ENCODE measurements around the gene MRPS17. TPM values are rescaled to one million over a fixed set of nuclear protein-coding genes. Genes with fewer than 3 reads are reported as not detected.
"Not testable (repeated sequence)": the region's sequence is repeated elsewhere in the genome, so short reads cannot be mapped to it uniquely, and the experiment has no call there.

Gene MRPS17
- total RNA-seq, 1 experiment from 2014 or later: 14.1 TPM

- Histone ChIP-seq H3K4me1 (ENCODE audit: low read length) (no peaks in the 10 kb centered on the region), H3K9me2 (replicated peaks; ENCODE audit: insufficient read depth, low read length) (no peaks in the 10 kb centered on the region), H3K27ac (ENCODE audit: low read length) (no peak overlapping the region), H2AFZ (ENCODE audit: low read length) (no peak overlapping the region), H3K9me3 (ENCODE audit: low read length) (no peaks in the 10 kb centered on the region), H3K9ac (ENCODE audit: low read length) (no peak overlapping the region), H4K20me1 (ENCODE audit: insufficient read depth, low read depth, low read length) (no peaks in the 10 kb centered on the region), H3K79me2 (ENCODE audit: low read length) (no peaks in the 10 kb centered on the region), H3K4me2 (ENCODE audit: low read depth, low read length, poor library complexity, severe bottlenecking) (no peak overlapping the region), H3K36me3 (ENCODE audit: insufficient read depth, low read length) (no peaks in the 10 kb centered on the region), H3K27me3 (ENCODE audit: low read length) (no peaks in the 10 kb centered on the region), H3K4me3 (ENCODE audit: low read length) (no peak overlapping the region)
- no peak for DNase-seq
Measured at GRCh38 chr7:55946545-55946944, 5.1 kb upstream of the MRPS17 start.

DNA sequence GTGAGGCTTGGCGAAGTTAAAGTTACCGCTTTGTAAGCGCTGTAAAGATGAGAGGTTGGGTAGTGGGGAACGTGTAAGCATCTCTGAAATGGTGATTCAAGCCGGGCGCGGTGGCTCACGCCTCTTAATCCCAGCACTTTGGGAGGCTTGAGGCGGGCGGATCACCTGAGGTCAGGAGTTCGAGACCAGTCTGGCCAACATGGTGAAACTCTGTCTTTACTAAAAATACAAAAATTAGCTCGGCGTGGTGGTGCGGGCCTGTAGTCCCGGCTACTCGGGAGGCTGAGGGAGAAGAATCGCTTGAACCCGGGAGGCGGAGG is 635 bp downstream of the MRPS17 start:
- H3K9me3 ChIP-seq (ENCODE audit: low read length); DNase-seq; H4K20me1 ChIP-seq (ENCODE audit: insufficient read depth, low read depth, low read length); H3K27ac ChIP-seq (ENCODE audit: low read length); H3K36me3 ChIP-seq (ENCODE audit: insufficient read depth, low read length); H3K4me1 ChIP-seq (ENCODE audit: low read length); H3K27me3 ChIP-seq (ENCODE audit: low read length); H3K9me2 ChIP-seq (replicated peaks; ENCODE audit: insufficient read depth, low read length): not testable (repeated sequence)
- peak overlapping the region; percentile 77; the same call in 1 of the 2 replicates for H2AFZ ChIP-seq (ENCODE audit: low read length)
- H3K4me3 ChIP-seq (ENCODE audit: low read length): peak overlapping the region; percentile 100
- peak overlapping the region; percentile 99 for H3K9ac ChIP-seq (ENCODE audit: low read length)
- peak overlapping the region; percentile 98 for H3K4me2 ChIP-seq (ENCODE audit: low read depth, low read length, poor library complexity, severe bottlenecking)
- peaks cover 23% of the 10 kb centered on the region for H3K79me2 ChIP-seq (ENCODE audit: low read length)

DNA sequence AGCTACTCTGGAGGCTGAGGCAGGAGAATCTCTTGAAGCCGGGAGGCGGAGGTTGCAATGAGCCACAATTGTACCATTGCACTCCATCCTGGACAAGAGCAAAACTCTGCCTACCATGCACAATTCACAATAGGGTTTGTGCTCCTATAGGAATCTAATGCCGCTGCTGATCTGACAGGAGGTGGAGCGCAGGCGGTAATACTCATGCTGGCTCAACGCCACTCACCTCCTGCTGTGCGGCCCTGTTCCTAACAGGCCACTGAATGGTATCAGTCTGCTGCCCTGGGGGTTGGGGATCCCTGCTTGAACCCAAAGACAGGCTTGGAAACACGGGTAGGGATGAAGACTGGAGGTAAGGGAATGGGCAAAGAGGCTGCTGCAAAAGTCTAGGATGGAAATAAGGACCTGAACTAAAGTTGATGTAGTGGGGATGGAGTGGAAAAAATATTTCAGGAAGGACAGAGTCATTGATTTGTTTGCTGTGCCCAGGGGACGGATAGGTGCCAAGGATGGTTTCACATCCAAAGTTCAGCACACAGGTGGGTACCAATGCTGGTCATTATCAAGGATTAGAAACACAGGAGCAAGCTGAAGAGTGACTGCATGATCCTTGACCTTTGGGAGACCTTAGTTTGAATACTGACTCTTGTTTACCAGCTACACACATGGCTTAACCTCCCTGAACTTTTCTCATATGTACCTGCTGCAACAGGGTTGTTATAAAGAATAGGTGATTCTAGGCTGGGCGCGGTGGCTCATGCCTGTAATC is 2.2 kb downstream of the MRPS17 start:
- Histone ChIP-seq H3K27me3 (ENCODE audit: low read length) (no peaks in the 10 kb centered on the region), H3K9me2 (replicated peaks; ENCODE audit: insufficient read depth, low read length) (no peaks in the 10 kb centered on the region), H3K4me1 (ENCODE audit: low read length) (peaks cover 9% of the 10 kb centered on the region), H3K4me3 (ENCODE audit: low read length) (no peak overlapping the region), H3K79me2 (ENCODE audit: low read length) (peaks cover 23% of the 10 kb centered on the region), H3K9ac (ENCODE audit: low read length) (no peak overlapping the region), H2AFZ (ENCODE audit: low read length) (no peak overlapping the region), H4K20me1 (ENCODE audit: insufficient read depth, low read depth, low read length) (no peaks in the 10 kb centered on the region), H3K27ac (ENCODE audit: low read length) (no peak overlapping the region), H3K9me3 (ENCODE audit: low read length) (no peaks in the 10 kb centered on the region), H3K36me3 (ENCODE audit: insufficient read depth, low read length) (peaks cover 7% of the 10 kb centered on the region; the same call in 1 of the 2 replicates), H3K4me2 (ENCODE audit: low read depth, low read length, poor library complexity, severe bottlenecking) (no peak overlapping the region)
- DNase-seq: no peak

GRCh38 chr7:55957190-55957589 is 5.5 kb downstream of the MRPS17 start:
- Histone ChIP-seq H3K79me2 (ENCODE audit: low read length) (peaks cover 18% of the 10 kb centered on the region), H4K20me1 (ENCODE audit: insufficient read depth, low read depth, low read length) (no peaks in the 10 kb centered on the region), H3K9me3 (ENCODE audit: low read length) (no peaks in the 10 kb centered on the region), H3K9me2 (replicated peaks; ENCODE audit: insufficient read depth, low read length) (no peaks in the 10 kb centered on the region), H3K27me3 (ENCODE audit: low read length) (no peaks in the 10 kb centered on the region), H3K27ac (ENCODE audit: low read length) (no peak overlapping the region), H3K4me1 (ENCODE audit: low read length) (peaks cover 9% of the 10 kb centered on the region), H2AFZ (ENCODE audit: low read length) (no peak overlapping the region), H3K4me3 (ENCODE audit: low read length) (no peak overlapping the region), H3K9ac (ENCODE audit: low read length) (no peak overlapping the region), H3K4me2 (ENCODE audit: low read depth, low read length, poor library complexity, severe bottlenecking) (no peak overlapping the region), H3K36me3 (ENCODE audit: insufficient read depth, low read length) (peaks cover 7% of the 10 kb centered on the region; the same call in 1 of the 2 replicates)
- no peak for DNase-seq

DNA sequence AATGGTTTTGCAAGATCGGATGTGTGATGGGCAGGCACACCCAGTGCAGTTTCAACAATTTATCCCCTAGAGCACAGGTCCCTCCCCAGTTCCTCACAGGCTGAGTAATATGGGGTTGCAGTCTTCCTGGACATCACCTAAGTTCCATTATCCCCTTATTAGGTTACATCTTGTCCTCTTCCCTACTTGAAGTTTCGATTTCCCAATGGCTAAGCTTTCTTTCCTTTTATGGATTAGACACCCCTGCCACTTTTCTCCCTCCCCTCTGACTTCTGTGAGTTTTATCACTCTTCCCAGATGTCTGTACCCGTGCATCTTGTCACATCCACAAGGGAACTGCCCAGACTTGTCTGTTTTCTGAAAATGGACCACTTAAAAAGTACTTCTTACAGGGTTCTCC is 10.3 kb downstream of the MRPS17 start:
- Histone ChIP-seq H3K4me2 (ENCODE audit: low read depth, low read length, poor library complexity, severe bottlenecking) (no peak overlapping the region), H3K27ac (ENCODE audit: low read length) (no peak overlapping the region), H2AFZ (ENCODE audit: low read length) (no peak overlapping the region), H3K4me3 (ENCODE audit: low read length) (no peak overlapping the region), H4K20me1 (ENCODE audit: insufficient read depth, low read depth, low read length) (no peaks in the 10 kb centered on the region), H3K79me2 (ENCODE audit: low read length) (peaks cover 28% of the 10 kb centered on the region), H3K4me1 (ENCODE audit: low read length) (peaks cover 16% of the 10 kb centered on the region), H3K9ac (ENCODE audit: low read length) (no peak overlapping the region), H3K9me2 (replicated peaks; ENCODE audit: insufficient read depth, low read length) (no peaks in the 10 kb centered on the region), H3K27me3 (ENCODE audit: low read length) (no peaks in the 10 kb centered on the region), H3K9me3 (ENCODE audit: low read length) (no peaks in the 10 kb centered on the region), H3K36me3 (ENCODE audit: insufficient read depth, low read length) (no peaks in the 10 kb centered on the region)
- no peak for DNase-seq

DNA sequence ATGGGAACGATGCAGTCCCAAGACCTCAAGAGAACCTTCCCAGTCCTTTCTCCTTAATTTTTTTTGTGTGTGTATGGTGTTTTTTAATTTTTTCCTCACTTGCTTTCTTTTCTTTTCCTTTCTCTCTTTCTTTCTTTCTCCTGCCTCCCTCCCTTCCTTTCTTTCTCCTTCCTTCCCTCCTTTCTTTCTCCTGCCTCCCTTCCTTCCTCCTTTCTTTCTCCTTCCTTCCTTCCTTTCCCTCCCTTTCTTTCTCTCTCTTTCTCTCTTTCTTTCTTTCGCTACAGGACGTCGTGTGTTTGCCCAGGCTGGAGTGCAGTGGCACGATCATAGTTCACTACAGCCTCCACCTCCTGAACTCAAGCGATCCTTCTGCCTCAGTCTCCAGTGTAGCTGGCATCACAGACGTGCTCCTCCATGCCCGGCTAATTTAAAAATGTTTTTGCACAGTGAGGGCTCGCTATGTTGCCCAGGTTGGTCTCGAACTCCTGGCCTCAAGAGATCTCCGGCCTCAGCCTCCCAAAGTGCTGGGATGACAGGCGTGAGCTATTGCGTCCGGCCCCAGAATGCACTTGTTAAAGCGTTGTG is 12.0 kb downstream of the MRPS17 start:
- peak overlapping the region; percentile 73 for H3K9ac ChIP-seq (ENCODE audit: low read length)
- H4K20me1 ChIP-seq (ENCODE audit: insufficient read depth, low read depth, low read length): no peaks in the 10 kb centered on the region
- no peaks in the 10 kb centered on the region for H3K9me2 ChIP-seq (replicated peaks; ENCODE audit: insufficient read depth, low read length)
- no peak overlapping the region; the same call in 1 of the 2 replicates for H2AFZ ChIP-seq (ENCODE audit: low read length)
- no peaks in the 10 kb centered on the region for H3K27me3 ChIP-seq (ENCODE audit: low read length)
- no peak overlapping the region for H3K27ac ChIP-seq (ENCODE audit: low read length)
- H3K4me3 ChIP-seq (ENCODE audit: low read length): peak overlapping the region; percentile 68
- H3K9me3 ChIP-seq (ENCODE audit: low read length): no peaks in the 10 kb centered on the region
- DNase-seq: no peak
- peaks cover 40% of the 10 kb centered on the region for H3K79me2 ChIP-seq (ENCODE audit: low read length)
- peaks cover 16% of the 10 kb centered on the region for H3K4me1 ChIP-seq (ENCODE audit: low read length)
- peak overlapping the region; percentile 64 for H3K4me2 ChIP-seq (ENCODE audit: low read depth, low read length, poor library complexity, severe bottlenecking)
- H3K36me3 ChIP-seq (ENCODE audit: insufficient read depth, low read length): no peaks in the 10 kb centered on the region

GRCh38 chr7:55964261-55965099 is 12.8 kb downstream of the MRPS17 start, which contains the start of gene NIPSNAP2:
Gene NIPSNAP2 (plus strand): TSS chr7:55964585. CDS start chr7:55964610, 25 bp downstream.
- Histone ChIP-seq H2AFZ (ENCODE audit: low read length) (peak within 1 kb of the TSS; percentile 44; the same call in 1 of the 2 replicates), H3K36me3 (ENCODE audit: insufficient read depth, low read length) (no peaks in the 10 kb centered on the region), H3K9ac (ENCODE audit: low read length) (peak within 1 kb of the TSS; percentile 86), H3K4me3 (ENCODE audit: low read length) (peak within 1 kb of the TSS; percentile 84), H3K4me1 (ENCODE audit: low read length) (peaks cover 16% of the 10 kb centered on the region), H3K27me3 (ENCODE audit: low read length) (no peaks in the 10 kb centered on the region), H3K79me2 (ENCODE audit: low read length) (peaks cover 47% of the 10 kb centered on the region), H3K9me3 (ENCODE audit: low read length) (no peaks in the 10 kb centered on the region), H3K9me2 (replicated peaks; ENCODE audit: insufficient read depth, low read length) (no peaks in the 10 kb centered on the region), H3K27ac (ENCODE audit: low read length) (peak within 1 kb of the TSS; percentile 50), H4K20me1 (ENCODE audit: insufficient read depth, low read depth, low read length) (no peaks in the 10 kb centered on the region), H3K4me2 (ENCODE audit: low read depth, low read length, poor library complexity, severe bottlenecking) (peak within 1 kb of the TSS; percentile 85)
- DNase-seq: peak; percentile 89

- DNase-seq: peak; percentile 73
- Histone ChIP-seq H3K9me3 (ENCODE audit: low read length) (no peaks in the 10 kb centered on the region), H3K79me2 (ENCODE audit: low read length) (peaks cover 52% of the 10 kb centered on the region), H4K20me1 (ENCODE audit: insufficient read depth, low read depth, low read length) (no peaks in the 10 kb centered on the region), H3K9ac (ENCODE audit: low read length) (peak overlapping the region; percentile 86), H3K4me2 (ENCODE audit: low read depth, low read length, poor library complexity, severe bottlenecking) (peak overlapping the region; percentile 85), H3K4me3 (ENCODE audit: low read length) (peak overlapping the region; percentile 84), H3K27ac (ENCODE audit: low read length) (peak overlapping the region; percentile 50), H3K4me1 (ENCODE audit: low read length) (peaks cover 16% of the 10 kb centered on the region), H2AFZ (ENCODE audit: low read length) (0 out of 2 replicates have a peak overlapping the region, but pooled peaks have one; percentile 44), H3K36me3 (ENCODE audit: insufficient read depth, low read length) (no peaks in the 10 kb centered on the region), H3K27me3 (ENCODE audit: low read length) (no peaks in the 10 kb centered on the region), H3K9me2 (replicated peaks; ENCODE audit: insufficient read depth, low read length) (no peaks in the 10 kb centered on the region)
Measured at GRCh38 chr7:55965100-55965470, 13.4 kb downstream of the MRPS17 start.

Measured in Karpas-422 (cell line).